ENCODE data around the gene TSPAN17.

- TF ChIP-seq CTCF (IDR thresholded peaks at IDR 0.05): no peak
- no peak for TF ChIP-seq POLR2A (IDR thresholded peaks at IDR 0.05)
Measured at GRCh38 chr5:176700239-176700847, 53.1 kb downstream of the TSPAN17 start.

All from lower leg skin (tissue), 3 donors.